Measurements from ENCODE around the gene SLC37A2. TPM values are rescaled to one million over a fixed set of nuclear protein-coding genes. Genes with fewer than 3 reads are reported as not detected.

Gene SLC37A2
- total RNA-seq, 4 donors from 2014 or later: 24.9 to 44.4 (median 29.4) TPM

DNA sequence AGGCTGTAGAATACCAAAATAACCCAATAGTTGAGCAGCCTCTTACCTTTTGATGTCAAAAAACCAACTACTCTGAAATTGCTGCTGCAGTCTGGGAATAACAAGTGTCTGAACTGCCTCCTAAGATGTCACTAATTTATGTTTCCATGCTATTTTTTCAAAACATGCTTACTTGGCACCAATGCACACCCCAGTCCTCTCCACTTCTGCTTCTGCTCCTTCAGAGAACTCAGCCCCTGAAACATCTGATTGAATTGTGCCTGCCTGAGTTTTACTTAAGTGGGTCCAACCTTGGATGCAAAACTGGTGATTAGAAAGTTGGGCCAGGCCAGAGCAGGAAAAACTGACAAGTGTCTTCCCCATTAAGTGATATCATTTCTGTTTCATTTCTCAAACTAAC lies 72.9 kb downstream of the SLC37A2 start:
- DNase-seq: no peak
- no peak for TF ChIP-seq POLR2A (IDR thresholded peaks at IDR 0.05)
- TF ChIP-seq CTCF (IDR thresholded peaks at IDR 0.05): no peak
- H3K4me3 ChIP-seq: no peak overlapping the region
- no peaks in the 10 kb centered on the region for H3K36me3 ChIP-seq
- no peaks in the 10 kb centered on the region for H3K9me3 ChIP-seq
- no peaks in the 10 kb centered on the region for H3K4me1 ChIP-seq
- intact Hi-C loops (cut with DNase I): no loop called here
- H3K27ac ChIP-seq: no peak overlapping the region
- H3K27me3 ChIP-seq: peaks cover 0 to 21% (median 0%) of the 10 kb centered on the region in 4 donors

- TF ChIP-seq POLR2A (IDR thresholded peaks at IDR 0.05): no peak
- TF ChIP-seq CTCF (IDR thresholded peaks at IDR 0.05): no peak
- no peaks in the 10 kb centered on the region for H3K36me3 ChIP-seq
- 72 to 75% methylated on average over 7 to 8 of the region's 8 CpGs for WGBS, 2 donors
- H3K27ac ChIP-seq: no peak overlapping the region
- intact Hi-C loops (cut with DNase I): no loop called here
- H3K27me3 ChIP-seq: peaks cover 0 to 44% (median 0%) of the 10 kb centered on the region in 4 donors
- H3K4me1 ChIP-seq: peaks cover 0 to 7% (median 6%) of the 10 kb centered on the region in 3 donors
- no peaks in the 10 kb centered on the region for H3K9me3 ChIP-seq
- no peak overlapping the region for H3K4me3 ChIP-seq
- DNase-seq: no peak
These were observed 75.9 kb downstream of the SLC37A2 start for GRCh38 chr11:125138966-125139365.

DNA sequence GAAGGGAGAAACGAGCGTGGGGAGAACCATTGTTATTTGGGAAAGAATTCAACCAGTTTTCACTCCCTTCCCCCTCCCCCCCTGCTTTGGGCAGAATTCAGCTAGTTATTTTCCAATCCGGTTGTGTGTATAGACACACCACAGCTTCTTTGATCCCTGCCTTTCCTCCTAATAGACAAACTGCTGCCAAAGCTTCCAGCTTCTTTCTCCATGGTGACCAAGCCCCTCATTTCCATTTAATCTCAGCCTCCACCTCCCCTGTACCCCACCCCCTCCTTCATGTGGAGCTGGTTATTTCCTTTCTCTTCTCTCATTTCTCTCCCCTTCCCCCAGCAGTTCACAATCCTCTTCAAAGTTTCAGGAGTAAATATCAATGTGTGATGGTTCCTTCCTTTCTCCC lies 76.7 kb downstream of the SLC37A2 start:
- Histone ChIP-seq H3K4me1 (peaks cover 0 to 7% (median 6%) of the 10 kb centered on the region in 3 donors), H3K27me3 (peaks cover 0 to 50% (median 0%) of the 10 kb centered on the region in 4 donors), H3K27ac (no peak overlapping the region), H3K36me3 (no peaks in the 10 kb centered on the region), H3K4me3 (no peak overlapping the region), H3K9me3 (no peaks in the 10 kb centered on the region)
- TF ChIP-seq POLR2A (IDR thresholded peaks at IDR 0.05) (no peak), CTCF (IDR thresholded peaks at IDR 0.05) (no peak)
- intact Hi-C loops (cut with DNase I): loop anchor here (5.0 kb wide), 1 partner anchor 177 kb away; no protein-coding TSS in a partner anchor
- DNase-seq: no peak
- 45 to 47% methylated on average over 3 of the region's 3 CpGs for WGBS, 2 donors

Other genes starting within 250 kb of the SLC37A2 start
- gene ROBO3, start 197.9 kb upstream of the SLC37A2 start, total RNA-seq: 10 to 100 TPM in 1 of 4 donors, 1 to 10 TPM in 3; 1.8 to 12.4 (median 3.8) TPM
- 10 to 100 TPM in 2 of 4 donors, 1 to 10 TPM in 2; 4.5 to 11.9 (median 8.6) TPM for gene ROBO4, start 165.4 kb upstream of the SLC37A2 start, total RNA-seq
- not detected for gene HEPN1, start 144.1 kb upstream of the SLC37A2 start, total RNA-seq
- not detected for gene HEPACAM, start 127.3 kb upstream of the SLC37A2 start, total RNA-seq
- gene CCDC15, start 109.1 kb upstream of the SLC37A2 start, total RNA-seq: 1 to 10 TPM; 2.0 to 3.2 (median 2.9) TPM
- gene TMEM218, start 48.3 kb downstream of the SLC37A2 start, total RNA-seq: 10 to 100 TPM in 3 of 4 donors, 1 to 10 TPM in 1; 7.5 to 17.3 (median 13.9) TPM
- gene PKNOX2, start 101.4 kb downstream of the SLC37A2 start, total RNA-seq: 1 to 10 TPM in 2 of 4 donors, under 1 TPM in 1, not detected in 1; 0.40 to 5.9 (median 1.1) TPM

Measured in esophagus squamous epithelium (tissue), 5 donors.